K562 (cell line): ENCODE measurements around the gene KLKB1. TPM values are rescaled to one million over a fixed set of nuclear protein-coding genes. Genes with fewer than 3 reads are reported as not detected.

Source experiments
- ATAC-seq: fragments of 200-7000 bp; cut with Tn5 transposase; 3 replicates; pipeline ENCODE4 v1.9.1; 2020; ENCODE audit warnings: moderate library complexity
- BruUV-seq: library from RNA; stranded (reverse); fragments of 400-500 nt; replicated peaks from 2 replicates; lab custom pipeline; 2021; lab: Mats Ljungman, UMichigan
- CTCF ChIA-PET: fragments of 300-600 bp; formaldehyde crosslinking; extraction: SDS; loops from one replicate; lab custom pipeline; 2021; ENCODE audit warnings: low intra/inter-chr PET ratio; lab: Yijun Ruan, JAX
- POLR2A ChIA-PET: fragments of 300-600, 350-650 bp; sonication (Branson Sonifier 250); formaldehyde crosslinking; extraction: SDS; loops from one replicate; lab custom pipeline; 2021; ENCODE audit warnings: antibody characterized with exemption, inconsistent platforms; lab: Yijun Ruan, JAX
- DNase-seq, 4 experiments: peaks; one replicate each; pipeline versions ENCODE4 v3.0.0 to v3.0.0-alpha.2; 2011 to 2018; ENCODE audit warnings: low spot score in 3 of 4, mixed read lengths in 3 of 4; ENCODE audit errors: extremely low read depth in 1 of 4
- FAIRE-seq: peaks from 2 replicates; lab custom pipeline; 2011; peaks lifted over from hg19 to GRCh38; lab: Jason Lieb, UNC
- H2AFZ ChIP-seq: 2 replicates; pipeline ENCODE4 v1.6.0; 2011; ENCODE audit warnings: low read depth, low read length, control low read depth, inconsistent platforms
- H3K27ac ChIP-seq: fragments of 200-600 bp; 3 replicates; pipeline ENCODE4 v1.8.0; 2011; ENCODE audit warnings: low read depth, mild to moderate bottlenecking, control low read depth, inconsistent platforms, low read length, moderate library complexity, mixed read lengths; ENCODE audit errors: extremely low read depth
- H3K27me3 ChIP-seq, 2 experiments: fragments of 300-600 bp in 1 of 2; 2 replicates in 1 of 2; 3 replicates in 1 of 2; pipeline versions ENCODE4 v1.6.0 to v1.8.0; 2011; ENCODE audit warnings: inconsistent platforms in 2 of 2, low read length in 2 of 2, mild to moderate bottlenecking in 1 of 2, mixed read lengths in 1 of 2, moderate library complexity in 1 of 2; ENCODE audit not compliant: control insufficient read depth in 2 of 2, insufficient read depth in 2 of 2
- H3K36me3 ChIP-seq: fragments of 300-600 bp; 3 replicates; pipeline ENCODE4 v1.8.0; 2011; ENCODE audit warnings: mild to moderate bottlenecking, low read length, inconsistent platforms; ENCODE audit not compliant: control insufficient read depth, insufficient read depth
- H3K4me1 ChIP-seq, 2 experiments: fragments of 200-600 bp in 1 of 2; replicated peaks in 1 of 2; 2 replicates in 1 of 2; 3 replicates in 1 of 2; pipeline versions ENCODE4 v1.5.1 to v1.8.0; 2011; ENCODE audit warnings: inconsistent platforms in 2 of 2, low read length in 2 of 2, mild to moderate bottlenecking in 1 of 2, mixed read lengths in 1 of 2, moderate library complexity in 1 of 2; ENCODE audit not compliant: control insufficient read depth in 2 of 2, insufficient read depth in 2 of 2
- H3K4me2 ChIP-seq: 2 replicates; pipeline ENCODE4 v1.6.1; 2011; ENCODE audit warnings: low read length, control low read depth, inconsistent platforms, mixed read lengths; ENCODE audit not compliant: insufficient read depth
- H3K4me3 ChIP-seq: fragments of 200-600 bp; sonication (generic), shearing (Covaris generic); 2 replicates; pipeline ENCODE4 v1.5.1; 2016; ENCODE audit warnings: control low read depth, inconsistent platforms
- H3K79me2 ChIP-seq: fragments of 200-600 bp; 3 replicates; pipeline ENCODE4 v1.8.0; 2011; ENCODE audit warnings: low read length, inconsistent platforms; ENCODE audit not compliant: control insufficient read depth, insufficient read depth
- H3K9ac ChIP-seq, 2 experiments: 2 replicates each; pipeline versions ENCODE4 v1.6.0 to v1.6.1; 2011; ENCODE audit warnings: low read depth in 2 of 2, low read length in 2 of 2, control low read depth in 1 of 2, inconsistent platforms in 1 of 2, mild to moderate bottlenecking in 1 of 2, mixed read lengths in 1 of 2; ENCODE audit not compliant: insufficient read depth in 1 of 2
- H3K9me1 ChIP-seq: one replicate; pipeline ENCODE4 v1.6.0; 2011; ENCODE audit warnings: inconsistent platforms, mild to moderate bottlenecking, low read length, moderate library complexity; ENCODE audit not compliant: control insufficient read depth, insufficient read depth
- H3K9me3 ChIP-seq: replicated peaks from 2 replicates; pipeline ENCODE4 v1.5.1; 2011; ENCODE audit warnings: low read depth, low read length, inconsistent platforms; ENCODE audit not compliant: control insufficient read depth, insufficient read depth
- H4K20me1 ChIP-seq: replicated peaks from 2 replicates; pipeline ENCODE4 v1.6.1; 2011; ENCODE audit warnings: low read length, inconsistent platforms, mixed read lengths; ENCODE audit not compliant: control insufficient read depth, insufficient read depth
- CBFA2T2 ChIP-seq: fragments of 450-650 bp; conservative IDR thresholded peaks from 2 replicates; pipeline ENCODE4 v1.6.1; 2017; ENCODE audit warnings: mild to moderate bottlenecking
- CTBP1 ChIP-seq: fragments of 450-650 bp; IDR thresholded peaks from 2 replicates; pipeline ENCODE4 v1.6.1; 2016; ENCODE audit warnings: borderline replicate concordance
- ETV5 ChIP-seq: sonication (generic); formaldehyde crosslinking; IDR thresholded peaks from 2 replicates; pipeline ENCODE4 v1.4.0; 2020; ENCODE audit warnings: low read depth, mild to moderate bottlenecking, missing genetic modification reagents
- SIN3B ChIP-seq: fragments of 450-650 bp; IDR thresholded peaks from 2 replicates; pipeline ENCODE4 v1.6.1; 2017; ENCODE audit warnings: low read depth, mild to moderate bottlenecking, moderate library complexity
- SIRT6 ChIP-seq: IDR thresholded peaks from one replicate; pipeline ENCODE4 v1.6.1; 2012; ENCODE audit warnings: low read depth, mild to moderate bottlenecking, control low read depth, inconsistent platforms, low read length, moderate library complexity
- SMC3 ChIP-seq: conservative IDR thresholded peaks from 2 replicates; pipeline ENCODE4 v1.6.1; 2011; ENCODE audit warnings: low read depth, low read length, improper control_type of control experiment; ENCODE audit not compliant: insufficient read depth
- ZNF174 ChIP-seq: fragments of 250-450 bp; sonication (Bioruptor Pico); IDR thresholded peaks from 2 replicates; pipeline ENCODE4 v1.4.0; 2020; ENCODE audit warnings: mild to moderate bottlenecking
- ZNF280B ChIP-seq: fragments of 250-450 bp; sonication (Bioruptor Pico); IDR thresholded peaks from 2 replicates; pipeline ENCODE4 v1.5.1; 2021; ENCODE audit warnings: mild to moderate bottlenecking
- ZNF778 ChIP-seq: fragments of 450-650 bp; formaldehyde crosslinking; IDR thresholded peaks from 2 replicates; pipeline ENCODE4 v1.4.0; 2020; ENCODE audit warnings: mild to moderate bottlenecking, moderate library complexity
- in situ Hi-C: fragments of 300-500 bp; cut with MboI; formaldehyde crosslinking; loops from 4 replicates; pipeline ENCODE4 v1.15.0; 2018; ENCODE audit warnings: inconsistent platforms, mixed read lengths
- intact Hi-C: fragments of 100-400 bp; cut with micrococcal nuclease; formaldehyde crosslinking; loops from 2 replicates; pipeline ENCODE4 v1.14.2; 2022
- polyA plus RNA-seq, 8 experiments: library from polyadenylated mRNA; depleted of rRNA in 4 of 8; stranded (reverse) in 5 of 8; unstranded in 3 of 8; fragments of >200 nt; fragmentation: Nextera tagmentation in 2 of 8; fragmentation: Illumina TruSeq in 1 of 8; extraction: Ambion mirVana in 2 of 8; extraction: Trizol in 1 of 8; gene quantifications; 2 replicates each; pipeline versions ENCODE4 v1.2.1 to v1.2.3, GENCODE V29; 2011 to 2014; ENCODE audit warnings: inconsistent platforms in 1 of 8, missing spikeins in 1 of 8
- total RNA-seq, 7 experiments: library from RNA; depleted of rRNA in 6 of 7; stranded (reverse); fragments of >200 nt in 6 of 7; fragmentation: Illumina TruSeq in 2 of 7; extraction: Trizol in 2 of 7; gene quantifications; 2 replicates each; pipeline versions ENCODE4 v1.2.1 to v1.2.3, GENCODE V29; 2011 to 2021; ENCODE audit warnings: low replicate concordance in 1 of 7
- TF ChIP-seq, protein P1 (sequence below): fragments of 250-450 bp; sonication (Bioruptor Pico); IDR thresholded peaks from 2 replicates; pipeline ENCODE4 v1.8.0; 2021; ENCODE audit warnings: mild to moderate bottlenecking, moderate library complexity

The KLKB1 gene
- total and polyA plus RNA-seq, 9 of the 15 experiments (the other 6 are each of a cell fraction or from before 2014, with no cell fraction given): 0.27 TPM; not detected in 8

DNA sequence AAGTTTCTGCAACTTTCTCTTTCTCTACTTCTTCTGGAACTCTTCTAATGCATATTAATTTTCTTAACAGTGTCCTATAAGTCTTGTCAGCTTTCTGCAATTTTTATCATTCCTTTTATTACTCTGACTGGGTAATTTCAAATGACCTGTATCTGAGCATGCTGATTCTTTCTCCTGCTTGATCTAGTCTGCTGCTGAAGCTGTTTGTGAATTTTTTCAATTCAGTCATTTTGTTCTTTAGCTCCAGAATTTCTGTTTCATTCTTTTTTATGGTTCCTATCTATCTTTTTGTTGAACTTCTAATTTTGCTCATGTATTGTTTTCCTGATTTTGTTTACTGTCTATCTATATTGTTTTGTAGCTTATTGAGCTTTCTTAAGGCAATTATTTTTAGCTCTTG lies 1.5 kb upstream of the KLKB1 start:
- DNase-seq (no peak), FAIRE-seq (no peak), ATAC-seq (no peak)
- BruUV-seq: no TSS peak
- no peaks in the 10 kb centered on the region for H3K36me3 ChIP-seq
- no peaks in the 10 kb centered on the region for H3K4me1 ChIP-seq
- no peak for TF ChIP-seq ZNF778 (CRISPR knock-in tag)
- no peak for TF ChIP-seq SIRT6
- TF ChIP-seq SMC3: no peak
- TF ChIP-seq CBFA2T2: no peak
- TF ChIP-seq SIN3B: no peak
- TF ChIP-seq, protein P1, sequence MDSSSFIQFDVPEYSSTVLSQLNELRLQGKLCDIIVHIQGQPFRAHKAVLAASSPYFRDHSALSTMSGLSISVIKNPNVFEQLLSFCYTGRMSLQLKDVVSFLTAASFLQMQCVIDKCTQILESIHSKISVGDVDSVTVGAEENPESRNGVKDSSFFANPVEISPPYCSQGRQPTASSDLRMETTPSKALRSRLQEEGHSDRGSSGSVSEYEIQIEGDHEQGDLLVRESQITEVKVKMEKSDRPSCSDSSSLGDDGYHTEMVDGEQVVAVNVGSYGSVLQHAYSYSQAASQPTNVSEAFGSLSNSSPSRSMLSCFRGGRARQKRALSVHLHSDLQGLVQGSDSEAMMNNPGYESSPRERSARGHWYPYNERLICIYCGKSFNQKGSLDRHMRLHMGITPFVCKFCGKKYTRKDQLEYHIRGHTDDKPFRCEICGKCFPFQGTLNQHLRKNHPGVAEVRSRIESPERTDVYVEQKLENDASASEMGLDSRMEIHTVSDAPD (CRISPR knock-in tag): no peak
- TF ChIP-seq ETV5 (CRISPR knock-in tag): no peak
- no peak for TF ChIP-seq CTBP1
- no peak for TF ChIP-seq ZNF280B (CRISPR knock-in tag)
- TF ChIP-seq ZNF174 (CRISPR knock-in tag): no peak
- ChIA-PET CTCF (no interaction called here), POLR2A (no interaction called here)
- H3K9me1 ChIP-seq: no peaks in the 10 kb centered on the region
- in situ Hi-C loops (no loop called here), intact Hi-C loops (no loop called here)
- H3K4me3 ChIP-seq: no peak overlapping the region
- no peak overlapping the region for H3K4me2 ChIP-seq
- H3K27me3 ChIP-seq: no peaks in the 10 kb centered on the region
- no peaks in the 10 kb centered on the region for H3K79me2 ChIP-seq
- H4K20me1 ChIP-seq: no peaks in the 10 kb centered on the region
- H3K9me3 ChIP-seq: peaks cover 2% of the 10 kb centered on the region; the same call in 1 of the 2 replicates
- no peak overlapping the region for H3K27ac ChIP-seq
- H3K9ac ChIP-seq: no peak overlapping the region
- no peak overlapping the region for H2AFZ ChIP-seq
